Heart right ventricle (tissue), 16 donors: ENCODE data around the gene RFTN1. TPM values are rescaled to one million over a fixed set of nuclear protein-coding genes. Genes with fewer than 3 reads are reported as not detected.

ENCODE experiments used
- ATAC-seq, 8 donors: fragments of 200-7000 bp; cut with Tn5 transposase; one replicate each; pipeline ENCODE4 v1.9.1; 2020; ENCODE audit warnings: mild to moderate bottlenecking in 8 of 8, moderate library complexity in 8 of 8, moderate number of reproducible peaks in 1 of 8
- DNase-seq, 2 donors: peaks; one replicate each; pipeline ENCODE4 v3.0.0-alpha.2; 2020
- H3K27ac ChIP-seq, 10 donors: fragments of 200-600 bp; sonication (generic) in 2 of 10; one replicate each; pipeline versions ENCODE4 v1.5.0 to v1.8.0; 2020 to 2022; ENCODE audit warnings: mild to moderate bottlenecking in 3 of 10
- H3K27me3 ChIP-seq, 7 donors: fragments of 200-600 bp; one replicate each; pipeline ENCODE4 v1.8.0; 2021 to 2022; ENCODE audit warnings: mild to moderate bottlenecking in 2 of 7
- H3K36me3 ChIP-seq, 9 donors: fragments of 200-600 bp; sonication (generic) in 1 of 9; one replicate each; pipeline versions ENCODE4 v1.5.0 to v1.8.0; 2020 to 2022; ENCODE audit warnings: mild to moderate bottlenecking in 2 of 9
- H3K4me1 ChIP-seq, 9 donors: fragments of 200-600 bp; sonication (generic) in 1 of 9; one replicate each; pipeline versions ENCODE4 v1.5.0 to v1.8.0; 2020 to 2022; ENCODE audit warnings: mild to moderate bottlenecking in 4 of 9
- H3K4me3 ChIP-seq, 10 donors: fragments of 200-600 bp; sonication (generic) in 2 of 10; one replicate each; pipeline versions ENCODE4 v1.5.0 to v1.8.0; 2020 to 2022; ENCODE audit warnings: mild to moderate bottlenecking in 7 of 10, moderate library complexity in 2 of 10
- H3K9me3 ChIP-seq, 11 donors: fragments of 200-600 bp in 10 of 11; sonication (generic) in 2 of 11; one replicate each; pipeline versions ENCODE4 v1.5.0 to v1.8.0; 2013 to 2022; ENCODE audit warnings: mild to moderate bottlenecking in 2 of 11, control low read depth in 1 of 11, moderate library complexity in 1 of 11
- WGBS, 2 donors: extraction: QIAGEN DNeasy Blood & Tissue Kit; methylation state at CpG; one replicate each; pipeline ENCODE4 v1.1.7; 2013; ENCODE audit warnings: inconsistent platforms in 1 of 2; 5-methylcytosine and 5-hydroxymethylcytosine counted together
- intact Hi-C, 10 donors: fragments of 100-400 bp; cut with DNase I; formaldehyde crosslinking; loops; one replicate each; pipeline versions ENCODE4 v1.11.1 to v1.14.2; 2022
- polyA plus RNA-seq, 2 donors: library from polyadenylated mRNA; stranded (reverse); fragments of 200-250 nt; gene quantifications; one replicate each; pipeline ENCODE4 v1.2.3, GENCODE V29; 2013
- total RNA-seq, 10 donors: library from RNA; stranded (reverse); fragmentation: NEBNext Ultra II Directional in 3 of 10; extraction: Animal tissue kit (Norgen Biotek cat#: 25700) in 3 of 10; gene quantifications; one replicate each; pipeline versions ENCODE4 v1.2.1 to v1.2.4, GENCODE V29; 2021 to 2023
- TF ChIP-seq, protein P1 (sequence below), 9 donors: fragments of 200-600 bp; sonication (generic) in 2 of 9; IDR thresholded peaks; one replicate each; pipeline versions ENCODE4 v1.5.0 to v1.8.0; 2021 to 2022; ENCODE audit warnings: antibody characterized with exemption in 9 of 9, mild to moderate bottlenecking in 5 of 9, moderate library complexity in 1 of 9
- donor health status: Arrhythmogenic right ventricular cardiomyopathy.
- donor health status: ischemic (EF 13 %, LVEDD 7.1; RV severe dilation, severe dysfunction).
- donor health status: healthy with polysubstance abuse.
- donor health status: DM: no; HTN: yes; CAD: no.
- donor health status: DM: no; HTN: no; CAD: no.
- donor health status: ischemic (EF 25% LVEDD 6.9; RV normal size, moderate dysfunction).
- donor health status: ischemic (EF 25% LVEDD 5.7; RV mildly dilated, moderate dysfunction).
- donor health status: healthy.
- donor health status: DM: yes; HTN: yes; CAD: no.
- donor health status: Ischemic cardiomyopathy.
- donor health status: ischemic (EF 35%, LVEDD 5.7; RV mildly dilated, moderate dysfunction).
- donor health status: nonischemic (EF 11% LVEDD 7.7; RV severe dilation, severe dysfunction).
- donor health status: DM: yes; HTN: yes; CAD: no.
- donor health status: PGD.
- donor health status: ischemic (EF 29% LVEDD 5.4; RV normal size, mild dysfunction).
- donor health status: nonischemic (EF 23%, LVEDD 6.1; RV moderate dilation, normal function).

RFTN1 gene
- total and polyA plus RNA-seq, 12 donors, result 17.4 to 32.2 (median 24.0) TPM

DNA sequence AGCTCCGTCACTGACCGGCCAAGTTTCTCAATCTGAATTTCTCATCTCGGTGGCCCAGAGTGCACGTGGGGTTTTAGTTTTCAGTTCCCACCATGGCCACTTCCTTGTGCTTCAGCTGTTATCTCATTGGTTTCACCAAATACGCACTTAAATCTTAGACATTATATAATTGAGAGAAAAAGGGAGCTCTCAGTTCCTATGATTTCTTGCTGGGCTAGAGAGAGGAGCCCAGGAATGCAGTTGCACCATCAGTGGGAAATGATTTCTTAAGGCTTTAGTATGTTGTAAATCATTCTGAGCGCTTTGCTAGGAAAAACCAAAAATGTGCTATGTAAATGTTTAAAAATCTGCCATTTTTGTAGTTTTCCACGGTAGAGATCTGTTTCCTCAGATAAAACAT, 195.3 kb downstream of the RFTN1 start:
- Histone ChIP-seq H3K27me3 (no peaks in the 10 kb centered on the region), H3K4me1 (peaks cover 0 to 28% (median 3%) of the 10 kb centered on the region in 9 donors), H3K36me3 (peaks cover 0 to 100% (median 52%) of the 10 kb centered on the region in 9 donors), H3K9me3 (no peaks in the 10 kb centered on the region), H3K4me3 (no peak overlapping the region), H3K27ac (no peak overlapping the region)
- TF ChIP-seq, protein P1, sequence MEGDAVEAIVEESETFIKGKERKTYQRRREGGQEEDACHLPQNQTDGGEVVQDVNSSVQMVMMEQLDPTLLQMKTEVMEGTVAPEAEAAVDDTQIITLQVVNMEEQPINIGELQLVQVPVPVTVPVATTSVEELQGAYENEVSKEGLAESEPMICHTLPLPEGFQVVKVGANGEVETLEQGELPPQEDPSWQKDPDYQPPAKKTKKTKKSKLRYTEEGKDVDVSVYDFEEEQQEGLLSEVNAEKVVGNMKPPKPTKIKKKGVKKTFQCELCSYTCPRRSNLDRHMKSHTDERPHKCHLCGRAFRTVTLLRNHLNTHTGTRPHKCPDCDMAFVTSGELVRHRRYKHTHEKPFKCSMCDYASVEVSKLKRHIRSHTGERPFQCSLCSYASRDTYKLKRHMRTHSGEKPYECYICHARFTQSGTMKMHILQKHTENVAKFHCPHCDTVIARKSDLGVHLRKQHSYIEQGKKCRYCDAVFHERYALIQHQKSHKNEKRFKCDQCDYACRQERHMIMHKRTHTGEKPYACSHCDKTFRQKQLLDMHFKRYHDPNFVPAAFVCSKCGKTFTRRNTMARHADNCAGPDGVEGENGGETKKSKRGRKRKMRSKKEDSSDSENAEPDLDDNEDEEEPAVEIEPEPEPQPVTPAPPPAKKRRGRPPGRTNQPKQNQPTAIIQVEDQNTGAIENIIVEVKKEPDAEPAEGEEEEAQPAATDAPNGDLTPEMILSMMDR (IDR thresholded peaks at IDR 0.05), result no peak
- DNase-seq (no peak), ATAC-seq (no peak)
- intact Hi-C loops, result no loop called here
- WGBS, 2 donors, result 90 to 94% methylated on average over 7 of the region's 7 CpGs

GRCh38 chr3:16317561-16317945, 195.9 kb downstream of the RFTN1 start:
- 95 to 96% methylated on average over 6 of the region's 6 CpGs for WGBS, 2 donors
- H3K9me3 ChIP-seq, result no peaks in the 10 kb centered on the region
- TF ChIP-seq, protein P1 (IDR thresholded peaks at IDR 0.05), result no peak
- H3K27ac ChIP-seq, result no peak overlapping the region
- intact Hi-C loops, result no loop called here
- H3K4me3 ChIP-seq, result no peak overlapping the region
- peaks cover 0 to 34% (median 5%) of the 10 kb centered on the region in 9 donors for H3K4me1 ChIP-seq
- DNase-seq (no peak), ATAC-seq (no peak)
- no peaks in the 10 kb centered on the region for H3K27me3 ChIP-seq
- H3K36me3 ChIP-seq, result peaks cover 0 to 100% (median 50%) of the 10 kb centered on the region in 9 donors

DNA sequence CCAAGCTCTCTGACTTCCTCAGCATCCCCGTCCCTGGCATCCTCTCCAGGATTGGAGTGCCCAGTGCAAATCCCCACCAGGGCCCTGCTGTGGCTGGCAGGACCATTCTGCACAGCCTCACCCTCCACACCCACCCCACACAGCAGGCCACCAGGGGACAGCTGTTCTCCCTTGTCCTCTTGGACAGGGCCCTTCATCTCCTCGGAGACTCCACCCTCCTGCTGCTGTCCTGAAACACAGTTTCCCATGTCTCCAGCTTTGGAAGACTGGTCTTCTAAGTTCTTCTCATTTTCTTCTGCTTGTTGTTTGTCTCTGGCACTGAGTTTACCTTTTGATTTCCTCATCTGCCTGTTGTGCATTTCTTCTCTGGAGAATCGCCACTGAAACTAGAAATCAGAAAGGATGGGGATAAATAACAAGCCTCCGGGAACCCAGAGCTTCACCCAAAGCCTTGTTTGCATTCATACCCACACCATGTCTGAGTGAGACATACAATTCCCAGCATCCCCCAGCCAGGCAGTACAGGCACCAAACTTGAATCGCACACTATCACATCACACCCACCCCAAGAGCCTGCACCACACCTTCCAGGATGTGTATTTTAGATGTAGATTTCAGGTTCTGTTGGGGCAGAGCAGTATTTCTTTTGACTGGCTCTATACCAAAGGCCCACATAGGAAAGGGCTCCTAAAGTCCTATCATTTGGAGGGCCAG, 196.5 kb downstream of the RFTN1 start:
- TF ChIP-seq, protein P1 (IDR thresholded peaks at IDR 0.05), result no peak
- WGBS, 2 donors, result 93% methylated on average over 5 of the region's 5 CpGs
- Histone ChIP-seq H3K36me3 (peaks cover 0 to 100% (median 44%) of the 10 kb centered on the region in 9 donors), H3K9me3 (no peaks in the 10 kb centered on the region), H3K4me3 (no peak overlapping the region), H3K27me3 (no peaks in the 10 kb centered on the region), H3K4me1 (peaks cover 0 to 39% (median 11%) of the 10 kb centered on the region in 9 donors), H3K27ac (no peak overlapping the region)
- intact Hi-C loops, result no loop called here
- DNase-seq, result no peak
- no peak for ATAC-seq

- intact Hi-C loops, result no loop called here
- ATAC-seq (no peak), DNase-seq (no peak)
- no peaks in the 10 kb centered on the region for H3K27me3 ChIP-seq
- peaks cover 3 to 45% (median 17%) of the 10 kb centered on the region in 9 donors for H3K4me1 ChIP-seq
- no peak overlapping the region for H3K27ac ChIP-seq
- H3K4me3 ChIP-seq, result no peak overlapping the region
- peaks cover 0 to 94% (median 38%) of the 10 kb centered on the region in 9 donors for H3K36me3 ChIP-seq
- WGBS, 2 donors, result 85 to 93% methylated on average over 3 of the region's 3 CpGs
- H3K9me3 ChIP-seq, result no peaks in the 10 kb centered on the region
- TF ChIP-seq, protein P1 (IDR thresholded peaks at IDR 0.05), result no peak
Observed at GRCh38 chr3:16316396-16316795, 197.1 kb downstream of the RFTN1 start.
